K562 (cell line): ENCODE data around the gene OR2V2. TPM values are rescaled to one million over a fixed set of nuclear protein-coding genes. Genes with fewer than 3 reads are reported as not detected.

Experiments
- ATAC-seq: fragments of 200-7000 bp; cut with Tn5 transposase; 3 replicates; pipeline ENCODE4 v1.9.1; 2020; ENCODE audit warnings: moderate library complexity
- BruUV-seq: library from RNA; stranded (reverse); fragments of 400-500 nt; replicated peaks from 2 replicates; lab custom pipeline; 2021; lab: Mats Ljungman, UMichigan
- CTCF ChIA-PET: fragments of 300-600 bp; formaldehyde crosslinking; extraction: SDS; loops from one replicate; lab custom pipeline; 2021; ENCODE audit warnings: low intra/inter-chr PET ratio; lab: Yijun Ruan, JAX
- POLR2A ChIA-PET: fragments of 300-600, 350-650 bp; sonication (Branson Sonifier 250); formaldehyde crosslinking; extraction: SDS; loops from one replicate; lab custom pipeline; 2021; ENCODE audit warnings: antibody characterized with exemption, inconsistent platforms; lab: Yijun Ruan, JAX
- DNase-seq, 4 experiments: peaks; one replicate each; pipeline versions ENCODE4 v3.0.0 to v3.0.0-alpha.2; 2011 to 2018; ENCODE audit warnings: low spot score in 3 of 4, mixed read lengths in 3 of 4; ENCODE audit errors: extremely low read depth in 1 of 4
- FAIRE-seq: peaks from 2 replicates; lab custom pipeline; 2011; peaks lifted over from hg19 to GRCh38; lab: Jason Lieb, UNC
- H2AFZ ChIP-seq: 2 replicates; pipeline ENCODE4 v1.6.0; 2011; ENCODE audit warnings: low read depth, low read length, control low read depth, inconsistent platforms
- H3K27ac ChIP-seq: fragments of 200-600 bp; 3 replicates; pipeline ENCODE4 v1.8.0; 2011; ENCODE audit warnings: low read depth, mild to moderate bottlenecking, control low read depth, inconsistent platforms, low read length, moderate library complexity, mixed read lengths; ENCODE audit errors: extremely low read depth
- H3K27me3 ChIP-seq, 2 experiments: fragments of 300-600 bp in 1 of 2; 2 replicates in 1 of 2; 3 replicates in 1 of 2; pipeline versions ENCODE4 v1.6.0 to v1.8.0; 2011; ENCODE audit warnings: inconsistent platforms in 2 of 2, low read length in 2 of 2, mild to moderate bottlenecking in 1 of 2, mixed read lengths in 1 of 2, moderate library complexity in 1 of 2; ENCODE audit not compliant: control insufficient read depth in 2 of 2, insufficient read depth in 2 of 2
- H3K36me3 ChIP-seq: fragments of 300-600 bp; 3 replicates; pipeline ENCODE4 v1.8.0; 2011; ENCODE audit warnings: mild to moderate bottlenecking, low read length, inconsistent platforms; ENCODE audit not compliant: control insufficient read depth, insufficient read depth
- H3K4me1 ChIP-seq, 2 experiments: fragments of 200-600 bp in 1 of 2; replicated peaks in 1 of 2; 2 replicates in 1 of 2; 3 replicates in 1 of 2; pipeline versions ENCODE4 v1.5.1 to v1.8.0; 2011; ENCODE audit warnings: inconsistent platforms in 2 of 2, low read length in 2 of 2, mild to moderate bottlenecking in 1 of 2, mixed read lengths in 1 of 2, moderate library complexity in 1 of 2; ENCODE audit not compliant: control insufficient read depth in 2 of 2, insufficient read depth in 2 of 2
- H3K4me2 ChIP-seq: 2 replicates; pipeline ENCODE4 v1.6.1; 2011; ENCODE audit warnings: low read length, control low read depth, inconsistent platforms, mixed read lengths; ENCODE audit not compliant: insufficient read depth
- H3K4me3 ChIP-seq: fragments of 200-600 bp; sonication (generic), shearing (Covaris generic); 2 replicates; pipeline ENCODE4 v1.5.1; 2016; ENCODE audit warnings: control low read depth, inconsistent platforms
- H3K79me2 ChIP-seq: fragments of 200-600 bp; 3 replicates; pipeline ENCODE4 v1.8.0; 2011; ENCODE audit warnings: low read length, inconsistent platforms; ENCODE audit not compliant: control insufficient read depth, insufficient read depth
- H3K9ac ChIP-seq, 2 experiments: 2 replicates each; pipeline versions ENCODE4 v1.6.0 to v1.6.1; 2011; ENCODE audit warnings: low read depth in 2 of 2, low read length in 2 of 2, control low read depth in 1 of 2, inconsistent platforms in 1 of 2, mild to moderate bottlenecking in 1 of 2, mixed read lengths in 1 of 2; ENCODE audit not compliant: insufficient read depth in 1 of 2
- H3K9me1 ChIP-seq: one replicate; pipeline ENCODE4 v1.6.0; 2011; ENCODE audit warnings: inconsistent platforms, mild to moderate bottlenecking, low read length, moderate library complexity; ENCODE audit not compliant: control insufficient read depth, insufficient read depth
- H3K9me3 ChIP-seq: replicated peaks from 2 replicates; pipeline ENCODE4 v1.5.1; 2011; ENCODE audit warnings: low read depth, low read length, inconsistent platforms; ENCODE audit not compliant: control insufficient read depth, insufficient read depth
- H4K20me1 ChIP-seq: replicated peaks from 2 replicates; pipeline ENCODE4 v1.6.1; 2011; ENCODE audit warnings: low read length, inconsistent platforms, mixed read lengths; ENCODE audit not compliant: control insufficient read depth, insufficient read depth
- CBX8 ChIP-seq: fragments of 200-600 bp; sonication (generic); IDR thresholded peaks from 2 replicates; pipeline ENCODE4 v1.6.1; 2012; ENCODE audit warnings: borderline replicate concordance, mixed run types, low read depth, mild to moderate bottlenecking, moderate library complexity, mixed read lengths, low read length, control low read depth, inconsistent platforms; ENCODE audit not compliant: poor library complexity, severe bottlenecking; ENCODE audit errors: extremely low read depth
- CREM ChIP-seq: IDR thresholded peaks from 2 replicates; pipeline ENCODE4 v1.6.1; 2014; ENCODE audit warnings: antibody characterized with exemption, low read depth
- HDGF ChIP-seq: fragments of 450-650 bp; IDR thresholded peaks from 2 replicates; pipeline ENCODE4 v1.6.1; 2016
- STAG1 ChIP-seq: sonication (generic); formaldehyde crosslinking; IDR thresholded peaks from 2 replicates; pipeline ENCODE4 v1.5.0; 2020; ENCODE audit warnings: missing genetic modification reagents, borderline replicate concordance
- TFAP4 ChIP-seq: sonication (generic); formaldehyde crosslinking; IDR thresholded peaks from 2 replicates; pipeline ENCODE4 v1.8.0; 2022; ENCODE audit warnings: missing genetic modification reagents, mild to moderate bottlenecking, moderate library complexity, borderline replicate concordance
- ZNF609 ChIP-seq: sonication (generic); formaldehyde crosslinking; IDR thresholded peaks from 2 replicates; pipeline ENCODE4 v1.8.1; 2023; ENCODE audit warnings: missing genetic modification reagents, mild to moderate bottlenecking, borderline replicate concordance
- ZNF740 ChIP-seq, 3 experiments: fragments of 200-800 bp in 1 of 3; sonication (Bioruptor generic) in 1 of 3; sonication (generic) in 1 of 3; formaldehyde crosslinking in 1 of 3; IDR thresholded peaks; 2 replicates each; pipeline versions ENCODE4 v1.6.1 to v1.8.0; 2016 to 2022; ENCODE audit warnings: mild to moderate bottlenecking in 2 of 3, missing compliant biosample characterization in 2 of 3, missing genetic modification characterization in 2 of 3, missing genetic modification reagents in 1 of 3
- WGBS: fragments of 100-300 bp; shearing (Covaris generic); methylation state at CpG from one replicate; pipeline ENCODE4 v1.1.6; 2016; ENCODE audit warnings: low coverage, mixed read lengths; ENCODE audit not compliant: insufficient coverage; ENCODE audit errors: missing lambda C conversion rate; 5-methylcytosine and 5-hydroxymethylcytosine counted together
- in situ Hi-C: fragments of 300-500 bp; cut with MboI; formaldehyde crosslinking; loops from 4 replicates; pipeline ENCODE4 v1.15.0; 2018; ENCODE audit warnings: inconsistent platforms, mixed read lengths
- intact Hi-C: fragments of 100-400 bp; cut with micrococcal nuclease; formaldehyde crosslinking; loops from 2 replicates; pipeline ENCODE4 v1.14.2; 2022
- polyA plus RNA-seq, 8 experiments: library from polyadenylated mRNA; depleted of rRNA in 4 of 8; stranded (reverse) in 5 of 8; unstranded in 3 of 8; fragments of >200 nt; fragmentation: Nextera tagmentation in 2 of 8; fragmentation: Illumina TruSeq in 1 of 8; extraction: Ambion mirVana in 2 of 8; extraction: Trizol in 1 of 8; gene quantifications; 2 replicates each; pipeline versions ENCODE4 v1.2.1 to v1.2.3, GENCODE V29; 2011 to 2014; ENCODE audit warnings: inconsistent platforms in 1 of 8, missing spikeins in 1 of 8
- total RNA-seq, 7 experiments: library from RNA; depleted of rRNA in 6 of 7; stranded (reverse); fragments of >200 nt in 6 of 7; fragmentation: Illumina TruSeq in 2 of 7; extraction: Trizol in 2 of 7; gene quantifications; 2 replicates each; pipeline versions ENCODE4 v1.2.1 to v1.2.3, GENCODE V29; 2011 to 2021; ENCODE audit warnings: low replicate concordance in 1 of 7
- TF ChIP-seq, protein P1 (sequence below): sonication (generic); formaldehyde crosslinking; IDR thresholded peaks from 2 replicates; pipeline ENCODE4 v1.8.1; 2023; ENCODE audit warnings: mild to moderate bottlenecking, missing genetic modification reagents

Gene OR2V2
- total and polyA plus RNA-seq, 9 of the 15 experiments (the other 6 are each of a cell fraction or from before 2014, with no cell fraction given): 0.01 TPM; not detected in 8

- Histone ChIP-seq H3K27me3 (no peaks in the 10 kb centered on the region), H3K9ac (peak overlapping the region; percentile 79 to 91; a peak in 3 of 4 replicates), H3K36me3 (no peaks in the 10 kb centered on the region), H2AFZ (peak overlapping the region; percentile 91), H3K9me3 (no peaks in the 10 kb centered on the region), H3K9me1 (no peaks in the 10 kb centered on the region), H4K20me1 (no peaks in the 10 kb centered on the region), H3K79me2 (no peaks in the 10 kb centered on the region), H3K27ac (peak overlapping the region; percentile 98), H3K4me1 (peaks cover 37 to 41% of the 10 kb centered on the region in 2 experiments), H3K4me3 (no peak overlapping the region), H3K4me2 (peak overlapping the region; percentile 77)
- no TSS peak for BruUV-seq
- FAIRE-seq: peak; percentile 93
- peak; percentile 90 for ATAC-seq
- intact Hi-C loops: loop anchor here (2.0 to 10.0 kb wide), 4 partner anchors 25 to 375 kb away; partner anchors contain the start of gene BTNL9
- CTCF ChIA-PET: interaction anchor here (0.8 to 2.2 kb wide), 5 partner anchors 25 to 298 kb away, joined by 3 to 8 read pairs (median 4); partner anchors contain the start of gene ZFP62
- peak; percentile 83 to 94 (median 84) for DNase-seq
- POLR2A ChIA-PET: interaction anchor here (1.0 to 1.2 kb wide), 2 partner anchors 9 to 14 kb away, joined by 4 to 6 read pairs; no protein-coding TSS in a partner anchor
- in situ Hi-C loops: no loop called here
- WGBS: 32% methylated on average over 18 of the region's 20 CpGs
- TF ChIP-seq ZNF740 (CRISPR knock-in tag; IDR thresholded peaks at IDR 0.05): 0 out of 2 replicates have a peak, but pooled peaks have one; percentile 15
- no peak for TF ChIP-seq ZNF740 (tag; IDR thresholded peaks at IDR 0.05)
- peak; percentile 50; the same call in 1 of the 2 replicates for TF ChIP-seq CREM
- TF ChIP-seq, protein P1, sequence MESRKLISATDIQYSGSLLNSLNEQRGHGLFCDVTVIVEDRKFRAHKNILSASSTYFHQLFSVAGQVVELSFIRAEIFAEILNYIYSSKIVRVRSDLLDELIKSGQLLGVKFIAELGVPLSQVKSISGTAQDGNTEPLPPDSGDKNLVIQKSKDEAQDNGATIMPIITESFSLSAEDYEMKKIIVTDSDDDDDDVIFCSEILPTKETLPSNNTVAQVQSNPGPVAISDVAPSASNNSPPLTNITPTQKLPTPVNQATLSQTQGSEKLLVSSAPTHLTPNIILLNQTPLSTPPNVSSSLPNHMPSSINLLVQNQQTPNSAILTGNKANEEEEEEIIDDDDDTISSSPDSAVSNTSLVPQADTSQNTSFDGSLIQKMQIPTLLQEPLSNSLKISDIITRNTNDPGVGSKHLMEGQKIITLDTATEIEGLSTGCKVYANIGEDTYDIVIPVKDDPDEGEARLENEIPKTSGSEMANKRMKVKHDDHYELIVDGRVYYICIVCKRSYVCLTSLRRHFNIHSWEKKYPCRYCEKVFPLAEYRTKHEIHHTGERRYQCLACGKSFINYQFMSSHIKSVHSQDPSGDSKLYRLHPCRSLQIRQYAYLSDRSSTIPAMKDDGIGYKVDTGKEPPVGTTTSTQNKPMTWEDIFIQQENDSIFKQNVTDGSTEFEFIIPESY (CRISPR knock-in tag): peak; percentile 62
- peak; percentile 60; the same call in 1 of the 2 replicates for TF ChIP-seq TFAP4 (CRISPR knock-in tag)
- TF ChIP-seq CBX8: no peak
- peak; percentile 69; the same call in 1 of the 2 replicates for TF ChIP-seq STAG1 (CRISPR knock-in tag)
- peak; percentile 13; the same call in 1 of the 2 replicates for TF ChIP-seq ZNF609 (CRISPR knock-in tag)
- TF ChIP-seq HDGF: 0 out of 2 replicates have a peak, but pooled peaks have one; percentile 37
These were observed 12.1 kb downstream of the OR2V2 start for GRCh38 chr5:181159286-181160151.
